HG03159 (cell line): ENCODE data around the gene KCND2.

Experiments
- ATAC-seq: cut with Tn5 transposase; IDR thresholded peaks from one replicate; pipeline ENCODE4 v1.9.1; 2021; ENCODE audit warnings: mild to moderate bottlenecking, moderate library complexity; ENCODE audit not compliant: unreplicated experiment

The KCND2 gene

DNA sequence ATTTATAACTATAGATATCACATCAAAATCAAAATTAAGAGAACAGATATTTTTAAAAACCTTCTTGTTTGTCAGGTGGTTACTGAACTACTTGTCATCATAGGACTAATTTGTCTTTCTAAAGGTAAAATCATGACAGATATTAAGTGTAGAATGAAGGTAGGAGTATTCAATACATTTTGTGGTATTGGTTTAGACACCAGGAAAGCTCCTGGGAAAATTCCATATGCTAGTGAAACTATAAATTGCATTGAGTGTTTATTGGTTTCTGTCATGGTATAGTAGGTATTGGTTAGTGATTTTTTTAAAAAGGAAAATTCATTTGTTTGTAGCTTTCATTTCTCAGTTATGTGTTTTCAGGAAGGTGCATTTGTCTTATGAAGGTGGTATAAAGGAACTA lies 132.7 kb downstream of the KCND2 start:
- ATAC-seq = no peak

DNA sequence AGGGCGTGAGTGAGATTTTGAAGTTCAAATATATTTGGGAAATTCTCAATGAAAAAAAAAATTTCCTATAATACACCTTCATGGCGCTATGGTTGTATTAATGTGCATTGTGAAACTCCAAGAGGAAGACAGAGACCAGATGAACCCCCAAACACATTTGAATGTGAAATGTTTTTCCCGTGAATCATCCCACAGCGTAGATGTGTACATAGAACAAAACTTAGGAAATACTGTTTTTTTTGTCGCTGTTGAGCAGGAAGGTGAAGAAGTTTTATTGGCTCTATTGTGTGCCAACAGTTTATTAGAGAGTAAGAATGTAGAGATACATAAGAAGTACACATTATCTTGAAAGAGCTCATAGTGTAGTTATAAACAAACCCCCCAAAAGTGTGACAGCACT lies 134.0 kb downstream of the KCND2 start:
- ATAC-seq = no peak

DNA sequence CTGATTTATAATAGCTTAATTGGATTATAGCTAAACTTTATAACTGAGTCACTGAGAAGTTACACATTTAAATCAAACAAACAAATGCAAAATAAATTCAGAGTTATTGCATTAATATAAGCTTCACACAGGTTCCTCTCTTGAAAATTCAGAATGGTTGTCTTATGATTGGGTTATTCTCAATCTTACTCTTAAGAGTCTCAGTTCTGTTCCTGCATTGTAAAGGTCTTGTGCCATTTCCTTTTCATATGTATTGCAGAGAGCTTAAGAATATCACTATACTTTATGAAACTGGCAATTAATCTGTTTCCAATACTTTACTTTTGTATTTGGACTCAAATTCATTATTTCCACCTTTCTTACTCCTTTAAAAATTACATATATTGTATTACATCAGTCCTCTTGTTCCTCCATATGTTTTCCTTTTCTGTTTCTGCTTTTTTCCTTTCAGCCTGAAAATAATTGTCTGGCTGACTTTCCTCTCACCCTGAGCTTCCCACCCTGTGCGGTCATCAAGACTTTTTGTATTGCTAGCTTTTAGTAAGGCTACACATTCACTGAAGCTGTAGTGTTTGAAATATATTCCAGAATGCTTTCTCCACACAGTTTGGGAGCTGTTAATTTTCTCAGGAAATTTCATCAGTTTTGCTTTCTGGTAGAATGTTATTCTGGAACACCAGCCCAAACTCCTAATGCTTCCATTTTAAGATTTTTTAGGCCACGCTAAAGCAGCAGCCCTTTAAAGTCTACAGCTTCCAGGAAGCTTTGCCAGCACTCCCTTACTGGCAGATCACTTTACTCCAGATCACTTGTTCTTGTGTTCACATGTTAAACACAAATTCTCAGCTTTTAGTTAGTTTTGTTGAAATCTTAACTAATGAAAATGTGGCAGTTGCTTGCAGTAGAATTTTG lies 139.4 kb downstream of the KCND2 start:
- ATAC-seq = peak; percentile 84

DNA sequence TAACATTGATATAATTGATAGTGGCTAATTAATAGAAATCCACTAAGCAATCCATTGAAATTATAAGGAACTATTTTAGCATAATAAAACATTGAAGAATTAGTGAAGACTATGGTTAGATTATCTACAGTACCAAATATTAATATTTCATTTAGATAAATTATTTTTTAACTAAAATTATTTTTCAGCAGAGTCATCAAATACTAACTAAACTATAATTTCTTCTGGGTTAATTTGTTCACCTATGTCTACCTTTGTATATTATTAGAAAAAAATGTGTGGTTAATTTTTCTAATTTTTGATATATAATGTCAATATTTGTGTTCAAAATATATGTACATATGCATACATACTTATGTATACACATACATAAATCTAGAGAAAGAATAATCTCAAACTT lies 140.2 kb downstream of the KCND2 start:
- no peak for ATAC-seq

DNA sequence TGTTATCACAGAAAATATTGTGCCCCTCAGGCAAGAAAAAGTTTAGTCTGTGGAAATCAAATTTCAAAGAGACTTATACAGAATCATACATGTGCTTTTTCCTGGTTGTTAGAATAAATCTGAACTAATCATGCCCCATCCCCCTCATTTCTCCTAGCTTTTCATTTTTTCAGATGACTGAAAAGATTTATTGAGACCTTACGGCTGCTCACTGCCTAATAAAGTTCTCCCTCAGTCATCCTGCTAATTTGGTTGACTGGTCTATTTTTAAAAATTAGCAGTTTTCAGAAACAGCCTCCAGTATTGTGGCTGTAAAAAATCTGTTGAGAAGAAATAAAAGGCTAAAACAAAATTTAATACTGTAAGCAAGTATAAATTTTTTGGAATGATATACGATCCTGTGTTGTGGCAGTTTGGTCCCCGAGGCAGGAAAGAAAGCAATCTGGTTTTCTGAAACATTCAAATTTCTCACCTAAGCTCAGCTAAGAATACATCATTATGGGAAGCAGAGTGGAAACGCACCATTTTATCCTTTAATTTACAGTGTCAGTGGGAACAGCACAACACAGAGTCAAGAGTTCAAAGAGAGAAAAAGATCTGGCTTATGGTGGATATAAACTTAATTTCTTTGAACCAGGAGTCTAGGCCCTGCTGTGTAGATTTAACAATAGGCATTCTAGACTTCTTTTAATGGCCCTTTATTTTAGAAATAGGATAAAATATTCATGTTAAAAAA lies 144.4 kb downstream of the KCND2 start:
- ATAC-seq = no peak

DNA sequence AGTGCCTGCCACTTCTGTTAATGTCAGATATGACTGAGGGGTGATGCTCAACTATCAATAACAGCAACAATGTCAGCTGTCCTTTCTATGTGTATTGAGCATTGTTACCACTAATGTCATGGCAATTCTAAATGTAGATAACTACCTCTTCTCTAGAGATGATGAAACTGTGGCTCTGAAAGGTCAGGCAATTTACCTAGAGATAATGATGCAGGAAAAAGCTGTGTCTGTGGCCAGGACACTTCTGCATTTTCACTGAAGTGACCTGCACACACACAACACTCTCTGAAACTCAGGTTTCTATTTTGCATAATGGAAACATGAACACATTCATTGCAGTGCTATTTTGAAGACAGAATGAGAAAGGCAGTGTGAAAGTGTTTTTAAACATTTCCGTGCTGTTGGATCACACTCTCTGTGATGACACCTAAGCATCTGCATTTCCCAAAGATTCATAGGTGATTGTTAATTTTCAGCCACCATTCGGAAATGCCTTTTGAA lies 148.2 kb downstream of the KCND2 start:
- ATAC-seq = peak; percentile 98

DNA sequence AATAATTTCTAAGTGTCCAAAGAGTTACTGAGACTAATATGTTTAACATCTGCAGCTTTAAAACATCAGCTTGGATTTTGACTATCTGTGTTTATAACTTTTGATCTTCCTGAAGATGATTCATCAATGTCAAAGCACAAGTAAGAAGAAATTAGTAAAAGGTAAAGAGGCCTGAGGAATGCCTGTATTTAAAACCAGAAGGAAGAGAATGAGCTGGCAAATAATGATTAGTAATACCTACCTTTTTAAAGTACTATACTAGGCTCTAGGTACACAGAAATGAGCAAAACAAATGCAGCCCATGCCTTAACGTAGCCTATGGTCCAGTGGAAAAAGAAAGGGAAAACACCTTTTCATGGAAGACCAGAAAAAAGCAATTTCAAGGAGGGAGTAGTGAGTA lies 158.0 kb downstream of the KCND2 start:
- ATAC-seq = no peak

DNA sequence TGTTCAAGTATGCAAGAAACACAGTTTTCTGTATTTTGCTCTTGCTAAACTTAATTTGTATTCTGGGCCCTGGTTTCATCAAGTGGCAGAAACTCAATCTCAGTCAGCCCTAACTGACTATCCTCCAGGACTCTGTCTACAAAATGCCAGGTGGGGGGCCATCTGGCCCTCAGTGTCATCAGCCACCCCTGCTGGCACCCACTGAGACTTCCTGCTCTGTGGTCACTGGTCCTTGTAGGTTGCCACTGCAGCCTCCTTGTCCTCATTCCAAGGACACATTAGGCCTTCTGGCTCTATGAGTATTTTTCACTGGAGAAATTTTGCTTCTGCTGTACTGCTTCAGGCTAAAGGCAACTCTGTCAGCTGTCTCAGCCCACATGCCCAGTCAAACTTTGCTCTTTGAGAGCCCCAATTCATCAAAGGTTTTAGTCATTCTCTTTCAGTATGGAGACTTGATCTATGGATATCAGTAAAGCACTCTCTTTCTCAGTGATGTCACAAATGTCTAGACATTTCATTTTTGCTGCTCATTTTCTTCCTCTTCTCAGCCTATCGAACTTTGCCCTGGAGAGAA lies 163.6 kb downstream of the KCND2 start:
- peak; percentile 51 for ATAC-seq

DNA sequence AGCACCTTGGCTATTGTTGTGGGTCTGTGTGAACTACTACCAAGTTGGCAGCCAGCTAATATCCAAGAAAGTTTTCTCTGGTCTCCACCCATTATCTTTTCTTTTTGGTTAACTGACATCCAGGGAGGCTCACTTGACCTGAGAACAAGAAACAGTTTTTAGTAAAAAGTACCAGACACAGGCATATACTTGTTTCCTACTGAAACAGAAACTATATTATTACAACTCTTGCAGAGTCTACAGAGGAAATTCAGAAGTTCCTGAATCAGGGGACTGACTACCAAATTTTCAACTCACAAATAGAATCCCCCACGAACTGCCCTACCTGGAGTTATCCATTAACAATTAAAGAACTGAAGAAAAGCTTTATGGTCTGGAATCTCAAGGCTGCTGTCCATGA lies 168.9 kb downstream of the KCND2 start:
- ATAC-seq = peak; percentile 90

DNA sequence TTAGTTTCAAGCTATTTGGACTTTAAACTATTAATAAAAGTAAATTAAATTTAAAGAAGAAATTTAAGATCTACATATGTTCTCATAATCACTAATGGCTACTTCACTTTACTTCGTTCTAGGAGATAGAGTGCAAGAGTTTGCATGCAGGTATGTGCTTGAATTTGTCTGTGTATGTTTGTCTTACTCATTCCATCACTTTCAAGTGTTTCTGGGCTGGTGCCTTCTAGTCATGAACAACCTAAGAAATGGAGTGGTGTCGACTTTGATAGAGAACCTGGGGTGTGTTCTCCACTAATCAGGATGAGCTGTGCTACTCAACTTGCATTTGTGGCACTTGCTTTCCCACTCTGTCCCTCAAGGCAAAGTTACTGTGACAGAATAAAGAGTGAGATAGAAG lies 169.9 kb downstream of the KCND2 start:
- no peak for ATAC-seq

DNA sequence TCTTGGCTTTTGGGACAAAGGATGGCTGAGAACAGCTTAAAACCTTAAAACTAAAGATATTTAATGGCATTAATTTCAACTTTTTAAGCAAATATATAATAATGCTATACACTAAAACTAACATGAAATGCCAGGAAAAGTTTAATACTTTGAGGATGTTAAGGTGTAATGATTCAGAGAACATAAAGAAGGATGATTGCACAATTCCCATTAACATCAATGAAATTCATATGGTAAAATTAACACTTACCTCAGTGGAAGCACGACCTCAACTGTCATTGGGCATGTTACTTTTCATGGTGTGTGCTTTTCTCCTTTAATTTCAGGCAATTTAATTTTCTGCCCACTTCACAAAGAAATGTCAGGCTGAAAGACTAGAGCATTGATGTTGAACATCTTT lies 171.7 kb downstream of the KCND2 start:
- ATAC-seq = no peak

DNA sequence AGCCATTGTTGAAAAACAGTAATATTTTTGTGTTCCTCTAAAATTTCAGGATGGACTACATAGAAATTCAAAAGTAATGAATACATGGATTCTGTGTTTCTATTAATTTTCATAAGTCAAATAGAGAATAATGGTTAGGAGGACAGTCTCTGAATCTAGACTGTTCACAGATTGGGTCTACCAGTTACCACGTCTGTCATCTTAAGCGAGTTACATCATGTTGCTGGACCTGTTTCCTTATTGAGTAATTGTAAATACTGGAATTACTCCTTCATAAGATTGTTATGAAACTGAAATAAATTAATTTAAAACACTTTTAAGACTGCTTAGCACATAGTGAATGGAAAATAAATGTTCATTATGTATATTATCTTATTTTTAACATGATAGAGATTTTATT lies 172.3 kb downstream of the KCND2 start:
- no peak for ATAC-seq

DNA sequence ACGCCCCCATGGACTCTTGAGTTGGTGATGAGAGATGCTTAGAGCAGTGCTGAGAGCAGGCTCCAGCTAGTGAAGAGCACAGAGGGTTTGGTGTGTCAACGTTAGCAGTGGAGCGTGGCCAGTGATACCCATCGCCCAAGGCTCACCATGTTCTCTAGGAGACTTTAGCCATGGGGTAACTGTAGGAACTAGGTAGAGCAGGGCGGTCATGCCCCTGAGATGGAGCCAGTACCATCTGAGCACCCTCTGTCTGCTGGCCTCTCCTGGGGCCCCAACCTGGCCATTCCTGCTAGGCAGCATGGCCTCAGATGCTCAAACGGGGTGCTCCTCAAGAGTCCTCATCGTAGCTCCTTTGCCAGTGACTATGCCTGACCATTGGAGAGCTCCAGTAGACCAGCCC lies 179.7 kb downstream of the KCND2 start:
- no peak for ATAC-seq

DNA sequence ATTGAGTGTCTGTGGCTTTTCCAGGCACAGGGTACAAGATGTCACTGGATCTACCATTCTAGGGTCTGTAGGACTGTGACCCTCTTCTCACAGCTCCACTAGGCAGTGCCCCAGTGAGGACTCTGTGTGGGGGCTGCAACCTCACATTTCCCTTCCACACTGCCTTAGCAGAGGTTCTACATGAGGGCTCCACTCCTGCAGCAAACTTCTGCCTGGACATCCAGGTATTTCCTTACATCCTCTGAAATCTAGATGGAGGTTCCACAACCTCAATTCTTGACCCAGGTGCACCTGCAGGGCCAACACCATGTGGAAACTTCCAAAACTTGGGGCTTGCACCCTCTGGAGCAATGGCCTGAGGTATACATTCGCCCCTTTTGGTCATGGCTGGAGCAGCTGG lies 183.7 kb downstream of the KCND2 start:
- no peak for ATAC-seq

DNA sequence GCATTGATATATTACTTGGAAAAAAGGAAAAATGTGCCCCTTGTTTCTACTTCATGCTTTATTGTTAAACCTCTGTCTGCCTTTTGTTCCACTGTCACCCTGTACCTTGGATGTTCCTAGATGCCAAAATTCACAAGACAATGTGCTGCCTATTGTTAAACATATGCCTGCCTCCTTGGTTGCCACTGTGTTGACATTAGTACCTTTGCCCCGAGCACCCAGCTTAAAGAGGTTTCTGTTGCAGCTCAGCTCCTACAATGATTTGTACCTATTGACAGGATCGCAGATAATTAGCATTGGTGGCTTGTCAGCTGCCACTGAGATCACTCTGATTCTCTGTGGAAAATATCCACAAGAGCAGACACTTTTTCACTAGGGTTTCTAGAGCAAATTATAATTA lies 188.0 kb downstream of the KCND2 start:
- ATAC-seq = no peak

DNA sequence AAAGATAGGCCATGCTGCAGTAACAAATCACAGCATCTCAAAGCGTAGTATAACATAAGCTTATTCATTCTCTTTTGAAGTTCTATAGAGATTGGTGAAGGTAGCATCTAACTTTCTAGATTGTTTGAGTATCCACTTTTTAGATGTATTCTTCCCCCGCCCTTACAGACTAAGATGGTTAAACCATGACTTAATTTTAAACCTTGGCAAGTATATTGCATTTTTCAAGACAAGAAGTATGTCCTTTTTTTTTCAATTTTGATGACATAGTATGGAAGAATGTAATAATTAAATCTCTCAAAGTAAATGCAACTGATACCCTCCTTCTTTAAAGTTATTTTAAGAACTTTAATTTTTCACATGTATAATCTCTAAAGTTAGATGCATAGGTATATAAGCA lies 190.0 kb downstream of the KCND2 start:
- no peak for ATAC-seq

DNA sequence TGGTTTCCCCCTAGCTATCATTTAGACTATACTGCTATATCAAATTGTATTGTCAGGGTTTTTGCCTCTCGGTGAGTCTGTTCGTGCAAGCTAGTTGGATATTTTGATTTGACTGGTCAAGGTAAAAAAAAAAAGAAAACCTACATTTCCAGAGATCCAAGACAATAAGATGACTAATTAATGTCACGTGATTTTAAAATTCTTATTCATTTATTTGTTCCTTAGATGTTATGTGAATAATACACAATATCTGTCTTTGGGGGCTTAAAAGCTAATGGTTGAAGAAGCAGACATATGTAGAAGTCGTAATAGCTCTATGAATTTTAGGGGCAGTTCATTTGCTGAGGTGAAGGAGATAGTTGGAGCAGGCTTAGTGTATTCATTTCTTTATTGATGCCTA lies 191.1 kb downstream of the KCND2 start:
- ATAC-seq = no peak

DNA sequence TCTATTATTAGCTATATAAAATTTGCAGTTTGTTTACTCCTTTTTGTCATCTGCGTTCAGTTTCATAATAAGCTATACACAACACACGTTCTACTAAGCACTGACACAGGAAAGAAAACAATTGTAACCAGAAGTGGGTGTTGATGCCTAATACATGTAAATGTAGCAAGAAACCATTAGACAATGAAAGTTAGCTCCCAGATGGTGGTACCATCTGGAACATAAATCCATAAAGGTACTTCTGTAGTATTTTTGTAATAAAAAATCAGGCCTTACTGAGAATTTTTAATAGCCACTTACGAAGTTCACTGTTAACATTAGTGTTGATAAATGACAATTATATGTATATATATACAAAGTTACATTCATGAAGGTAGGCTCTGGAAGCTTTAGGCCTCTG lies 194.7 kb downstream of the KCND2 start:
- ATAC-seq = no peak

DNA sequence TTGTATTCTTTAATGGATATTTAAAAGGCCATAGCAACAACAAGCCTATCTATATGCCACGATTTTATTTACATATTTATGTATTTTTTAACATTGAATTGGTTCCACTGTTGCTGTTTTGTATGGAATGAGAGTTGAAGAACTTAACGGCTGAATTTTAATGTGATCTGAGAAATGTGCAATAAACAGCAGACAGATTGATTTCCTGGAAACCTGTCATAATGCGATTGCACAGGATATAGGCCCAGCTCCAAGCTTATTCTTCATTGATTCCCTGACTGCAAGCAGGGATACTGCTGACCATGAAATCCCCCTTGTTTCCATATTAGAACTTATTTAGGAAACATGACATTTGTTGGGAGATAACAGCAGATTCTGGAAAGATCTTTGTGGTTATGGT lies 195.6 kb downstream of the KCND2 start:
- no peak for ATAC-seq

DNA sequence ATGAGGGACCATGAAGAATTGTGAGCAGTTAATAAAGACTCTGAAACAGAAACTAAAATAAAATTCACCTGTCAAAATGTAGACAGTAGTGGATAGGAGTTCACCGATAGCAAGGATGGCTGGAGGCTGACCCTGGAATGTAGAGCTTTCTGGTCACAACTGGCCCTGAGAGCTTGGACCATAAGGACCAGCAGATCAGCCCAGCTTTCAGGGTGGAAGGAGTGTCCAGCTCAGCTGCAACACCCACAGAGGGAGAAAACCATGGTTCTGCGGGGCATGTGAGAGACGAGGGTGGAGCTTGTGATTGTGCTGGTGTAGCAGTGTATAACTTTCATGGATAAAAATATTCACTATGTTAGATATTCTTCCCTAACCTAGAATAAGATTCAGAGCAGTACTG lies 199.9 kb downstream of the KCND2 start:
- no peak for ATAC-seq

DNA sequence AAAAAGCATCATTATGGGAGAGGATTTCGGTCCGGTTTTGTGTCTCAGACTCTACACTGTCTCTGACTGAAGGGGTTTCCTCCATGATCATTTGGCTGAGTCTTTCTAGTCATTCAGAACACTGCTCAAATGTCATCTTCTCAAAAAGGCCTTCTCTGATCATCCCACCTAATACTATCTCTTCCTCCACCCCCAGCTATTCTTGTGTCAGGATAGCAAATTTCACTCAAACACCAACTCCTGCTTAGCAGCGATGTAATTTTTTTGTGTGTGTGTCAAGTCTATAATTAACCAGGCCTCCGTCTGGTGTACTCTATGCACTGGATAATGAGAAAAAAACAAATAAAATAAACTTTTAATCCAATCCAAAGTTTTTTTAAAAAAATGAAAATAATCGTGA lies 200.4 kb downstream of the KCND2 start:
- ATAC-seq = no peak

DNA sequence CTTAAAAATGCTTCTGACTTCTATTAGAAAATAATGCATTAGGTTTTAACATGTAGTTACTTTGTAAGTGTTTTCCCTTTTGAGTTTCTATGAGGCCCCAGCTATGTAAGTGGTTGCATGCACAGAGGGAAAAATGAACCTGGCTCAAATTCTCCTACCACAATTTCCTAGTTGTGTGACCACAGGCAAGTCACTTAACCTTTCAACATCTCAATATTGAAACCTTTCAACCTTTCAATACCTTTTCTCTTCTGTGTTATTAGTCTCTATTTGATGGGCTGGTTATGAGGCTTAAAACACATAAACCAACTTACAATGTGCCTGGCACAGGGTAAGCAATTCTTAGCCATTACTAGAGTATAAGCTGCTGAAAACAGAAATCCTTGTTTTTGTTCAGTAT lies 203.0 kb downstream of the KCND2 start:
- no peak for ATAC-seq
